ENCODE data around the gene ZBTB40.

Gene ZBTB40

GRCh38 chr1:22465015-22465565, 13.4 kb downstream of the ZBTB40 start:
- TF ChIP-seq EZH2 (IDR thresholded peaks at IDR 0.05; ENCODE audit: borderline replicate concordance, low read length) (no peak), CTCF (IDR thresholded peaks at IDR 0.05; ENCODE audit: low read length) (no peak)
- Histone ChIP-seq H3F3A (ENCODE audit: insufficient read depth, low read length) (no peaks in the 10 kb centered on the region), H3K9me3 (ENCODE audit: low read length) (peaks cover 17% of the 10 kb centered on the region), H3K9ac (ENCODE audit: low read length) (no peak overlapping the region), H4K20me1 (ENCODE audit: insufficient read depth, low read length) (no peaks in the 10 kb centered on the region), H2AFZ (ENCODE audit: low read length) (no peak overlapping the region), H3K27ac (ENCODE audit: low read depth, low read length, poor library complexity, severe bottlenecking) (no peak overlapping the region), H3K4me1 (ENCODE audit: insufficient read depth, low read length, severe bottlenecking) (peaks cover 5% of the 10 kb centered on the region), H3K27me3 (ENCODE audit: insufficient read depth, low read length) (no peaks in the 10 kb centered on the region), H3K79me2 (ENCODE audit: insufficient read depth, low read length) (peaks cover 20% of the 10 kb centered on the region; the same call in 1 of the 2 replicates), H3K9me2 (ENCODE audit: low read depth, low read length) (no peaks in the 10 kb centered on the region), H3K4me3 (ENCODE audit: low read depth, low read length, poor library complexity, severe bottlenecking) (no peak overlapping the region), H3K36me3 (ENCODE audit: insufficient read depth, low read length) (peaks cover 4% of the 10 kb centered on the region; the same call in 1 of the 2 replicates), H3K4me2 (ENCODE audit: low read length) (no peak overlapping the region)

GRCh38 chr1:22465671-22466070, 14.0 kb downstream of the ZBTB40 start:
- TF ChIP-seq EZH2 (IDR thresholded peaks at IDR 0.05; ENCODE audit: borderline replicate concordance, low read length) (no peak), CTCF (IDR thresholded peaks at IDR 0.05; ENCODE audit: low read length) (no peak)
- Histone ChIP-seq H3K36me3 (ENCODE audit: insufficient read depth, low read length) (peaks cover 4% of the 10 kb centered on the region; the same call in 1 of the 2 replicates), H3K9me3 (ENCODE audit: low read length) (peaks cover 17% of the 10 kb centered on the region), H3K9me2 (ENCODE audit: low read depth, low read length) (no peaks in the 10 kb centered on the region), H3K4me3 (ENCODE audit: low read depth, low read length, poor library complexity, severe bottlenecking) (no peak overlapping the region), H3K4me2 (ENCODE audit: low read length) (no peak overlapping the region), H3K9ac (ENCODE audit: low read length) (no peak overlapping the region), H3K4me1 (ENCODE audit: insufficient read depth, low read length, severe bottlenecking) (peaks cover 5% of the 10 kb centered on the region), H3K27ac (ENCODE audit: low read depth, low read length, poor library complexity, severe bottlenecking) (no peak overlapping the region), H3F3A (ENCODE audit: insufficient read depth, low read length) (no peaks in the 10 kb centered on the region), H3K79me2 (ENCODE audit: insufficient read depth, low read length) (peaks cover 20% of the 10 kb centered on the region; the same call in 1 of the 2 replicates), H2AFZ (ENCODE audit: low read length) (no peak overlapping the region), H4K20me1 (ENCODE audit: insufficient read depth, low read length) (no peaks in the 10 kb centered on the region), H3K27me3 (ENCODE audit: insufficient read depth, low read length) (no peaks in the 10 kb centered on the region)

GRCh38 chr1:22470227-22470626, 18.6 kb downstream of the ZBTB40 start:
- H3F3A ChIP-seq (ENCODE audit: insufficient read depth, low read length) = no peaks in the 10 kb centered on the region
- 0 out of 2 replicates have a peak, but pooled peaks cover 4% of the 10 kb centered on the region for H3K36me3 ChIP-seq (ENCODE audit: insufficient read depth, low read length)
- no peak overlapping the region for H3K4me2 ChIP-seq (ENCODE audit: low read length)
- no peaks in the 10 kb centered on the region for H4K20me1 ChIP-seq (ENCODE audit: insufficient read depth, low read length)
- H3K9ac ChIP-seq (ENCODE audit: low read length) = no peak overlapping the region
- TF ChIP-seq EZH2 (IDR thresholded peaks at IDR 0.05; ENCODE audit: borderline replicate concordance, low read length) (no peak), CTCF (IDR thresholded peaks at IDR 0.05; ENCODE audit: low read length) (no peak)
- 0 out of 2 replicates have a peak, but pooled peaks cover 8% of the 10 kb centered on the region for H3K79me2 ChIP-seq (ENCODE audit: insufficient read depth, low read length)
- no peak overlapping the region for H3K4me3 ChIP-seq (ENCODE audit: low read depth, low read length, poor library complexity, severe bottlenecking)
- H3K4me1 ChIP-seq (ENCODE audit: insufficient read depth, low read length, severe bottlenecking) = no peaks in the 10 kb centered on the region
- H3K9me3 ChIP-seq (ENCODE audit: low read length) = peaks cover 2% of the 10 kb centered on the region
- no peaks in the 10 kb centered on the region for H3K9me2 ChIP-seq (ENCODE audit: low read depth, low read length)
- H2AFZ ChIP-seq (ENCODE audit: low read length) = no peak overlapping the region
- no peak overlapping the region for H3K27ac ChIP-seq (ENCODE audit: low read depth, low read length, poor library complexity, severe bottlenecking)
- no peaks in the 10 kb centered on the region for H3K27me3 ChIP-seq (ENCODE audit: insufficient read depth, low read length)

Measured in OCI-LY1 (cell line).